Measurements from ENCODE around the gene BTBD9. TPM values are rescaled to one million over a fixed set of nuclear protein-coding genes. Genes with fewer than 3 reads are reported as not detected.

The BTBD9 gene
- total RNA-seq, 1 donor from 2014 or later, result 10.3 TPM

DNA sequence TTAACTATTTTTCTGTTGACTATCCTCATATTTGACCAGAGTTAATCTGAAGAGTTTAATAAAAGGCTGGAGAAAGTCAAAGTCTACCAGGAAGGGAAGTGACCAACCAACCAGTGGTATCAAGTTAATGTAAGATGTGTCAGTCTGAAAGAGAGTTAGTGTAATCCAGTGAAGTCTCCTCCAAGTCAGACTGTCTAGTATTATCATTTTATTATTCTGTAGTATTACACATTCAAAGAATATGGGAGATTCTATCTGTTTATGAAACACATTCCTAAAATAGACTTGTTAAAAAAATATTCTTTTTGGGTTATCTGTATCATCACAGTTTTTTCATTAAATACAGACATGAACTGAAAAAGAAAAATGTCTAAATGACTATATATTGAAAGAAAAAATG lies 194.4 kb downstream of the BTBD9 start:
- no peak overlapping the region for H3K27ac Mint-ChIP-seq (ENCODE audit: unreplicated experiment)
- DNase-seq (ENCODE audit: low read depth), result no peak
- H3K36me3 Mint-ChIP-seq (ENCODE audit: low read depth, unreplicated experiment), result peaks cover 6% of the 10 kb centered on the region
- Histone ChIP-seq H3K27ac (ENCODE audit: low read depth, low read length) (no peak overlapping the region), H3K4me1 (ENCODE audit: insufficient read depth, low read length) (no peaks in the 10 kb centered on the region), H3K27me3 (ENCODE audit: insufficient read depth, low read length) (no peaks in the 10 kb centered on the region), H4K20me1 (ENCODE audit: insufficient read depth, low read length) (no peaks in the 10 kb centered on the region), H3K9ac (ENCODE audit: low read length) (no peak overlapping the region), H3K4me3 (ENCODE audit: insufficient read depth, low read depth, low read length) (no peak overlapping the region), H3K9me3 (ENCODE audit: insufficient read depth, low read depth, low read length) (no peaks in the 10 kb centered on the region), H3K36me3 (ENCODE audit: insufficient read depth, low read length) (no peaks in the 10 kb centered on the region), H3K4me2 (ENCODE audit: low read length) (no peak overlapping the region), H2AFZ (ENCODE audit: low read depth, low read length) (no peak overlapping the region), H3K79me2 (ENCODE audit: insufficient read depth, low read length) (no peaks in the 10 kb centered on the region)
- no peaks in the 10 kb centered on the region for H3K27me3 Mint-ChIP-seq (ENCODE audit: low read depth, unreplicated experiment)
- peaks cover 6% of the 10 kb centered on the region for H3K4me1 Mint-ChIP-seq (ENCODE audit: low read depth, unreplicated experiment)
- TF ChIP-seq, protein P1, sequence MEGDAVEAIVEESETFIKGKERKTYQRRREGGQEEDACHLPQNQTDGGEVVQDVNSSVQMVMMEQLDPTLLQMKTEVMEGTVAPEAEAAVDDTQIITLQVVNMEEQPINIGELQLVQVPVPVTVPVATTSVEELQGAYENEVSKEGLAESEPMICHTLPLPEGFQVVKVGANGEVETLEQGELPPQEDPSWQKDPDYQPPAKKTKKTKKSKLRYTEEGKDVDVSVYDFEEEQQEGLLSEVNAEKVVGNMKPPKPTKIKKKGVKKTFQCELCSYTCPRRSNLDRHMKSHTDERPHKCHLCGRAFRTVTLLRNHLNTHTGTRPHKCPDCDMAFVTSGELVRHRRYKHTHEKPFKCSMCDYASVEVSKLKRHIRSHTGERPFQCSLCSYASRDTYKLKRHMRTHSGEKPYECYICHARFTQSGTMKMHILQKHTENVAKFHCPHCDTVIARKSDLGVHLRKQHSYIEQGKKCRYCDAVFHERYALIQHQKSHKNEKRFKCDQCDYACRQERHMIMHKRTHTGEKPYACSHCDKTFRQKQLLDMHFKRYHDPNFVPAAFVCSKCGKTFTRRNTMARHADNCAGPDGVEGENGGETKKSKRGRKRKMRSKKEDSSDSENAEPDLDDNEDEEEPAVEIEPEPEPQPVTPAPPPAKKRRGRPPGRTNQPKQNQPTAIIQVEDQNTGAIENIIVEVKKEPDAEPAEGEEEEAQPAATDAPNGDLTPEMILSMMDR (IDR thresholded peaks at IDR 0.05; ENCODE audit: insufficient read depth, low read depth, low read length), result no peak
- no peak for TF ChIP-seq EZH2 (IDR thresholded peaks at IDR 0.05; ENCODE audit: insufficient read depth, low read length)
- peaks cover 8% of the 10 kb centered on the region for H3K9me3 Mint-ChIP-seq (ENCODE audit: unreplicated experiment)
- no peak for FAIRE-seq
- H3K4me3 Mint-ChIP-seq (ENCODE audit: unreplicated experiment), result no peak overlapping the region

- Histone ChIP-seq H3K27ac (ENCODE audit: low read depth, low read length) (no peak overlapping the region), H3K4me2 (ENCODE audit: low read length) (no peak overlapping the region), H3K79me2 (ENCODE audit: insufficient read depth, low read length) (no peaks in the 10 kb centered on the region), H2AFZ (ENCODE audit: low read depth, low read length) (no peak overlapping the region), H3K27me3 (ENCODE audit: insufficient read depth, low read length) (no peaks in the 10 kb centered on the region), H3K36me3 (ENCODE audit: insufficient read depth, low read length) (no peaks in the 10 kb centered on the region), H3K9me3 (ENCODE audit: insufficient read depth, low read depth, low read length) (no peaks in the 10 kb centered on the region), H3K4me3 (ENCODE audit: insufficient read depth, low read depth, low read length) (no peak overlapping the region), H4K20me1 (ENCODE audit: insufficient read depth, low read length) (no peaks in the 10 kb centered on the region), H3K4me1 (ENCODE audit: insufficient read depth, low read length) (no peaks in the 10 kb centered on the region), H3K9ac (ENCODE audit: low read length) (no peak overlapping the region)
- H3K4me3 Mint-ChIP-seq (ENCODE audit: unreplicated experiment), result no peak overlapping the region
- H3K36me3 Mint-ChIP-seq (ENCODE audit: low read depth, unreplicated experiment), result no peaks in the 10 kb centered on the region
- peaks cover 6% of the 10 kb centered on the region for H3K4me1 Mint-ChIP-seq (ENCODE audit: low read depth, unreplicated experiment)
- FAIRE-seq, result no peak
- TF ChIP-seq, protein P1 (IDR thresholded peaks at IDR 0.05; ENCODE audit: insufficient read depth, low read depth, low read length), result no peak
- TF ChIP-seq EZH2 (IDR thresholded peaks at IDR 0.05; ENCODE audit: insufficient read depth, low read length), result no peak
- DNase-seq (ENCODE audit: low read depth), result no peak
- no peaks in the 10 kb centered on the region for H3K9me3 Mint-ChIP-seq (ENCODE audit: unreplicated experiment)
- H3K27me3 Mint-ChIP-seq (ENCODE audit: low read depth, unreplicated experiment), result no peaks in the 10 kb centered on the region
- no peak overlapping the region for H3K27ac Mint-ChIP-seq (ENCODE audit: unreplicated experiment)
These were observed 196.2 kb downstream of the BTBD9 start for GRCh38 chr6:38443352-38444144.

DNA sequence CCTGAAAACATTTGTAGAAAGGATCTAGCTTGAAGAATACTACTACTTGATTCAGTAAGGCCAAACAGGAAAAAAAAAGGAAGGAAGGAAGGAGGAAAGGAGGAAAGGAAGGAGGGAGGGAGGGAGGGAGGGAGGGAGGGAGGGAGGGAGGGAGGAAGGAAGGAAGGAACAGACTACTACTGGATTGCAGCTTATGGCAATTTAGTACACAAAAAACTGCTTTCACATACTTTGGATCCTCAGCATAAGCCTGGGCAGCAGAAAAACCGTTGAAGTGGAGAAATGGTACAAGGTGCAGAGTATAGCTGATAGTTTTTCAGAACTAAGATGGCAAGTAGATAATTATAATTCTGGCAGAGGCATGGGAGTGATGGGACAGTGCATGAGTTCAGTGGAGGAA lies 201.6 kb downstream of the BTBD9 start:
- DNase-seq (ENCODE audit: low read depth) (no peak), FAIRE-seq (no peak)
- H3K27ac Mint-ChIP-seq (ENCODE audit: unreplicated experiment), result no peak overlapping the region
- TF ChIP-seq, protein P1 (IDR thresholded peaks at IDR 0.05; ENCODE audit: insufficient read depth, low read depth, low read length), result no peak
- no peak for TF ChIP-seq EZH2 (IDR thresholded peaks at IDR 0.05; ENCODE audit: insufficient read depth, low read length)
- Histone ChIP-seq H3K36me3 (ENCODE audit: insufficient read depth, low read length) (no peaks in the 10 kb centered on the region), H3K27me3 (ENCODE audit: insufficient read depth, low read length) (no peaks in the 10 kb centered on the region), H3K9me3 (ENCODE audit: insufficient read depth, low read depth, low read length) (no peaks in the 10 kb centered on the region), H3K4me2 (ENCODE audit: low read length) (no peak overlapping the region), H4K20me1 (ENCODE audit: insufficient read depth, low read length) (no peaks in the 10 kb centered on the region), H2AFZ (ENCODE audit: low read depth, low read length) (no peak overlapping the region), H3K4me3 (ENCODE audit: insufficient read depth, low read depth, low read length) (no peak overlapping the region), H3K4me1 (ENCODE audit: insufficient read depth, low read length) (no peaks in the 10 kb centered on the region), H3K27ac (ENCODE audit: low read depth, low read length) (no peak overlapping the region), H3K9ac (ENCODE audit: low read length) (no peak overlapping the region), H3K79me2 (ENCODE audit: insufficient read depth, low read length) (no peaks in the 10 kb centered on the region)
- no peak overlapping the region for H3K4me3 Mint-ChIP-seq (ENCODE audit: unreplicated experiment)
- H3K4me1 Mint-ChIP-seq (ENCODE audit: low read depth, unreplicated experiment), result no peaks in the 10 kb centered on the region
- H3K9me3 Mint-ChIP-seq (ENCODE audit: unreplicated experiment), result peaks cover 4% of the 10 kb centered on the region
- no peaks in the 10 kb centered on the region for H3K36me3 Mint-ChIP-seq (ENCODE audit: low read depth, unreplicated experiment)
- H3K27me3 Mint-ChIP-seq (ENCODE audit: low read depth, unreplicated experiment), result no peaks in the 10 kb centered on the region
